Suppressor macrophage (primary cell): ENCODE measurements around the gene HSPA6.
A peak's percentile ranks its signal among the peaks of the same experiment; 100 is the strongest.
"Not testable (repeated sequence)": the region's sequence is repeated elsewhere in the genome, so short reads cannot be mapped to it uniquely, and the experiment has no call there.

Experiments used
- DNase-seq, 4 experiments: peaks; one replicate each; pipeline ENCODE4 v3.0.0-alpha.2; 2020 to 2022

HSPA6 gene

DNA sequence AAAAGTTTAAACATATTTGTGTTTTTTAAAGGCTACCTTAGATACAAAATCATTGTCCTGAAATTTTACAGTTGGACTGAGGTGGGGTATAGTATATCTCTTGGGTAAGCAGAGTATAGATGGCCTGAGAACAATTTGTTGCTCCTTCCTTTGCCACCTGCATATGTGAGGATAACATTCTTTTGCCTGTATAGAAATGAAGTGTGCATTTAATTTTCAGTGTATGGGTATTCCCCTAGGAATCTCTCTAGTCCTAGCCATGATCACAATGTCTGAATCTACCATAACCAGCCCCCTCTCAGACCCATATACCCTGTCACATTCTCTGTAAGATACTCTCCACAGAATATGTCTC, 21.0 kb upstream of the HSPA6 start:
- DNase-seq = no peak

DNA sequence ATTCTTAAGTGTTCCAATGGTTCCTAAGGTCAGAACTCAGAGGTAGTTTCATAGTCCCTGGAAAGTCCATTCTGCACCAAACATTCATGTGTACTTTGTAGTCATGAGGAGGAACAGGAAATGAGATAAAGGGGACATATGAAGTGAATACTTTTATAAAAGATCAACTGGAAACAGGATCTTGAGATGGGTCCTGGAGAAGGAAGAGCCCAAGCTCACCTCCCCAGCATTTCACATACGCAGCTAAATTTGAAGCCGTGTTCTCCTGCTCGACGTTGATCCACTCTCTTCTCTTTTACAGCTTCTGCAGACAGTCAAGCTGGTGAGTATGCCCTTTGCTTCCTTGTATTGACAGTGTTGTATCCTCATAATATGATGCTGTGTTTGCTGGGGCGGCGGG, 18.7 kb upstream of the HSPA6 start:
- DNase-seq = peak in 3 of 4 experiments; percentile 49 to 59 (median 52)

DNA sequence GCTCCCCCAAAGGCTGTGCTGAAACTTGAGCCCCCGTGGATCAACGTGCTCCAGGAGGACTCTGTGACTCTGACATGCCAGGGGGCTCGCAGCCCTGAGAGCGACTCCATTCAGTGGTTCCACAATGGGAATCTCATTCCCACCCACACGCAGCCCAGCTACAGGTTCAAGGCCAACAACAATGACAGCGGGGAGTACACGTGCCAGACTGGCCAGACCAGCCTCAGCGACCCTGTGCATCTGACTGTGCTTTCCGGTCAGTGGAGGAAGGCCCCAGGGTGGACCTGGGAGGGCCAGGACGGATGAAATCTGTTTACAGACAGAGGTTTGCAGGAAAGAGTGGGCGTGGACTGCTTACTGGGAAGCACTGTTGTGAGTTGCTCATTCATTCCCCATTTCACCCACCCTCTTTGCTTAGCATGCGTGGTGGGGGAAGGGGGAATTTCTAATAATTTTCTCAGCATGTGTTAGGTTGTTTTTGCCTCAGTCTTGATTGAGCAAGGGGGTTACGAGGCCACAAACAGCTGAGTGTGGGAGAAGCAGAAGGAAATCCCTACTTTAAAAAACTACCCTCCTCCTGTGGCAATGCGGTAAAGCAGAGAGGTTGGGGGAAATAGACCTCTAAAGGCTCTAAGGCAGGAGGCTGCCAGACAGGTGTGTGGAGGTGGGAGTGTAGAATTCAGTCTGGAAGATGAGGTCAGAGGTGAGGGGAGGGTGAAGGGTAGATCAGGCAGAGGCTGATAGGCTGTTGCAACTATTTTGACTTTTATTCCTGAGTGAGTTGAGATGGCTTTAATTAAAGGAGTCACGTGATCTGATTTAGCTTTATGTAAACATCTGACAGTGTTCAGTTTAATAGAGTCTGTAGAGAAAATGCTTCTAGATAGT, 17.8 kb upstream of the HSPA6 start:
- DNase-seq = peak; percentile 91 to 98 (median 94)

- DNase-seq = no peak
These were observed 13.9 kb upstream of the HSPA6 start for GRCh38 chr1:161510477-161510876.

GRCh38 chr1:161511018-161511755, 13.2 kb upstream of the HSPA6 start:
- DNase-seq = no peak

DNA sequence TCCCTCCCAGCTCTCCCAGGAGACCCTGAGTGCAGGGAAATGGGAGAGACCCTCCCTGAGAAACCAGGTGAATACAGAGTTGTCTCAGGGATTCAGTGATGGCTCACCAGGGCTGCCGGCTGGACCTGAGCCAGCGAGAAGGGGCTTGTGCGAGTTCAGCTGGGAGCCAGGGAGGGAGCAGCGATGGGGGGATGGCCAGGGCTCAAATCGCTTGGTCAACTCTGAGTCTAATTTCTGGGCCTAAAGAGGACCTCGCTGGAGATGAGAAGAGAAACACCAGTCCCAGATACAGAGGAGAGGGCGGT, 12.6 kb upstream of the HSPA6 start:
- no peak for DNase-seq

DNA sequence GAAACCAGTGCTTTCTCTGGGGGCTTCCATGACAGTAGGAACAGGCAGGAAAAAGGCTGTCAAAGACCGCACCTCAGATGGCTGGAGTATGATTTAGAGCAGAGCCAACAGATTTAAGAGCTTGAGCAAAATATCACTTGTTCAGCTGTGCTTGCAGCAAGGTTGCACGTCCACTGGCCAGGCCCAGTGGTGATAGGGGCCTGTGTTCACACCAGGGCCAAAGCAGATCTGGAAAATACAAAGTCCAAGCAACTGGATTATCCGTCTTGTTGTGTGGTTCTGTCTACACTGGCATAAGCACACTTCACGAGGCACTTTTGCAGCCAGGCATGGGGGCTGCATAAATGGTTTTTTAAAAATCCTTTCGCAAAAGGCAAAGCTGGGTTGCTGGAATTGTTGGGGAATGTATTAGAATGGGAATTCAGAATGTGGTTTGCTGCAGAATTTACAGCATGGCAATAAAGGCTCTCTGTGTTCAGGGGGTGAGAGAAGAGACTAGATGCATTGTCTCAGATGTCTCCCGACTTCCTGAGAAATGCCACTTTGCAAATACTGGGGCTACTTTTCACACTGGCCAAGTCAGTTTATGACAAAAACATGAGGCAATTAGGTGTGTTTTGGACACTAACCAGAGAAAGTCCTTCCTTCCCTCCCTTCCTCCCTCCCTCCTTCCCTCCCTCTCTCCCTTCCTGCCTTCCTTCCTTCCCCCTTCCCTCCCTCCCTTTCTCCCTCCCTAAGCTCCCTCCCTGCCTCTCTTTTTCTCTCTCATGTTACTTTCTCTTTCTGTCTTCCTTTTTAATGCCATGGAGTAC, 11.5 kb upstream of the HSPA6 start:
- not testable (repeated sequence) for DNase-seq

GRCh38 chr1:161513448-161513780, 10.9 kb upstream of the HSPA6 start:
- not testable (repeated sequence) for DNase-seq

- DNase-seq = not testable (repeated sequence)
These were observed 10.4 kb upstream of the HSPA6 start for GRCh38 chr1:161513953-161514352.

DNA sequence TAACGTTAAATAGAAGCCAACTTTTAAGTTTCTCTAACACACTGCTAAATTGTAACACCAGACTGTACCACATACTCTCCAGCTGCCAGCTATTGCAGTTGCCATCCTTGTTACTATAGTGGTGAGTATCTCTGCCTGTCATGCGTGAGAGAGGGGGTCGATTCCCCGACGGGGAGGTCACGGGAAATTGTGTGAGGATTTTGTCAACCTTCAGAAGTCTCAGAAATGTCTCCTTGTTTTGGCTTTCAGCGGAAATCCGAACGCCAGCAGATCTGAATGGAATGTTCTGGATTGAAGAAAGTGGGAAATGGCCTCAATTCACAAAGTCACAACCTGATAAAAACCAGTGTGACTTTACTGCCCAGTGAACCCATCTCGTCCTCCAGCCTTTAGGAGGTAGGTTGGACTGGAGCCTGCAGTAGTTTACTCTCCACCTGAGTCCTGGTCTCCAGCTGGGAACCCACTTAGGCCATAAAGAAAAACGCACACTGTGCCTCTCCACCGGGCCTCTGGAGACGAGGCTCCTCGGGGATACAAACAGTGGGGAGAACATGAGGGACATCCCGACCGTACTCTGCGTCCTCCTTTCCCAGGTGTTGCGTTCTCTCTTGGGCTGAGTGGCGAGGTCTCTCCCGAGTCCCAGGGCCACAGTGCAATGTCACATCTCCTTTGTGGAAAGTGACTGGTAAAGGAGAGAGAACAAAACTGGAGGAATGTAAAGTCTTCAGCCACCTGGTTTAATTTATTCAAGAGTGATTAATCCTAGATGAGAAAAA, 1.1 kb upstream of the HSPA6 start:
- DNase-seq = not testable (repeated sequence)

DNA sequence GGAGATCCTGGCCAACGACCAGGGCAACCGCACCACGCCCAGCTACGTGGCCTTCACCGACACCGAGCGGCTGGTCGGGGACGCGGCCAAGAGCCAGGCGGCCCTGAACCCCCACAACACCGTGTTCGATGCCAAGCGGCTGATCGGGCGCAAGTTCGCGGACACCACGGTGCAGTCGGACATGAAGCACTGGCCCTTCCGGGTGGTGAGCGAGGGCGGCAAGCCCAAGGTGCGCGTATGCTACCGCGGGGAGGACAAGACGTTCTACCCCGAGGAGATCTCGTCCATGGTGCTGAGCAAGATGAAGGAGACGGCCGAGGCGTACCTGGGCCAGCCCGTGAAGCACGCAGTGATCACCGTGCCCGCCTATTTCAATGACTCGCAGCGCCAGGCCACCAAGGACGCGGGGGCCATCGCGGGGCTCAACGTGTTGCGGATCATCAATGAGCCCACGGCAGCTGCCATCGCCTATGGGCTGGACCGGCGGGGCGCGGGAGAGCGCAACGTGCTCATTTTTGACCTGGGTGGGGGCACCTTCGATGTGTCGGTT, 477 bp downstream of the HSPA6 start:
- DNase-seq = not testable (repeated sequence)

GRCh38 chr1:161525321-161525720, 981 bp downstream of the HSPA6 start:
- peak in 3 of 4 experiments; percentile 48 to 62 (median 53) for DNase-seq

GRCh38 chr1:161525918-161526317, 1.6 kb downstream of the HSPA6 start:
- not testable (repeated sequence) for DNase-seq

GRCh38 chr1:161528550-161528949, 4.2 kb downstream of the HSPA6 start:
- peak in 3 of 4 experiments; percentile 35 to 46 (median 36) for DNase-seq

DNA sequence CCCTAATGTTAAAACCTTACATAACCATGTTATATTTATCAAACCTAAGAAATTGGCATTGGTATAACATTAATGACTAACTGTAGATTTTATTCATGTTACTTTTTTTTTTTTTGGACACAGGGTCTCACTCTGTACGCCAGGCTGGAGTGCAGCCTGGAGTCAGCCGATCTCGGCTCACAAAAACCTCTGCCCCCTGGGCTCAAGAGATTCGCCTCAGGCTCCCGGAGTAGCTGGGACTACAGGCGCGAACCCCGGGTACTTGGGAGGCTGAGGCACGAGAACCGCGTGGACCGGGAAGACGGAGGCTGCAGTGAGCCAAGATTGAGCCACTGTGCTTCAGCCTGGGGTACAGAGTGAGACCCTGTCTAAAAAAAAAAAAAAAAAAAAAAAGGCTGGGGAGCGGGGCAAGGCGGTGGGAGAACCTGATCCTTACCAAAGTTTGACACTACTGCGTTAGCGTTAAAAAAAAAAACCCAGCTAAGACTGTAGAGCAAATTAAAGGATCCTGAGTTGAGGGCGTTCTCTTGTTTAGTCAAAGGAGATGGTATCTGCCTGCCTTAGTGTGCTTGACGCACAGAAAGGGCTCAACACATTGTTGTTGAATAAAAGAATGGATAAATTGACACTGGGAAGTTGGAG, 5.2 kb downstream of the HSPA6 start:
- DNase-seq = peak in 2 of 4 experiments; percentile 32

DNA sequence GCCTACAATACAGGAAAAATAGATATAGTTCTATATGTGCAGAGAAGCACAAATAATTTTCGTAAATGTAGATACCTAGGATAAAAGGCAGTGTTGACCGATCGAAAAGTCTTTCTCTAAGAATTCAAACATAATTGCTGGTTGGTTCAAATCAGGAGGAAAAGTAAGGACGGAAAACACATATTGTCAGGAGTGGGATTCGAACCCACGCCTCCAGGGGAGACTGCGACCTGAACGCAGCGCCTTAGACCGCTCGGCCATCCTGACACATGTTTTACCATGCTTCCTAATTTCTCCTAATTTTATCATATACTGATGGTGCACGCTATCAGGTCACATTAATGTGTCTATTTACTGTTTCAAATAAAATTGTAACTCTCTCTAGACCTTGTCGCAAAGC, 5.8 kb downstream of the HSPA6 start:
- DNase-seq = peak; percentile 44 to 70 (median 66)

- peak; percentile 86 to 93 (median 88) for DNase-seq
These were observed 6.6 kb downstream of the HSPA6 start for GRCh38 chr1:161530671-161531641.

DNA sequence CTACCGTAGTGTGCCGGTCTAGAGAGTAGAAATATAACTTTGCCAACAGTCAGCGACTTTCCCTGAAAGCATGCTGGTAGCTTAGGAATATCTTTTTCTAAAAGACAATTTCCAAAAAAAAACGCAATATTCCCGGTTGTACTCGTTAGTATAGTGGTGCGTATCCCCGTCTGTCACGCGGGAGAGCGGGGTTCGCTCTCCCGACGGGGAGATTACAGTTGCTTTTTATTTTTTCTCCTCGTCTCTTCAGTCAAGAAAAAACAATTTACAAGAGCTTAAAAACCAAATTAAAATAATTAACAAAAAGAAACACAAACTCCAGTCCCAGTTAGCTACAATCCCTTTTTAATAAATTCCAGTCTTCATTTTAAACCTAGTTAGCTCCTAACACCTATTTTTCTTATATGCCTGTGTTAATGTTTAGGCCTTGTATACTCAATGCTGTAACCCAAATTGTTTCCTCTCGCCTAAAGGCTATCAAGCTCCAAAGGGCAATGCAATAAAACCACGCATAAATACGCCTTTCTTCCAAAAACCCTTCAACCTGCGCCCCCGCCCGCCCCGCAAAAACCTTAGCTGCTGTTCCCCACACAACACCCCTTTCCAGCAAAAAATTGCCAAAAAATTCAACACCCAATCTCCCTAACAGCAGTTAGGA, 7.8 kb downstream of the HSPA6 start:
- DNase-seq = no peak
